IMR-90 (cell line): ENCODE results near the gene USP6NL. TPM values are rescaled to one million over a fixed set of nuclear protein-coding genes. Genes with fewer than 3 reads are reported as not detected.

ENCODE experiments used
- ATAC-seq: fragments of 200-7000 bp; cut with Tn5 transposase; 2 replicates; pipeline ENCODE4 v1.9.1; 2020; ENCODE audit warnings: low read depth, mild to moderate bottlenecking, moderate library complexity
- BruUV-seq: library from RNA; stranded (reverse); fragments of 400-500 nt; replicated peaks from 2 replicates; lab custom pipeline; 2021; lab: Mats Ljungman, UMichigan
- CTCF ChIA-PET: fragments of 300-600 bp; formaldehyde crosslinking; extraction: SDS; loops from one replicate; lab custom pipeline; 2021; ENCODE audit warnings: antibody characterized with exemption; lab: Yijun Ruan, JAX
- POLR2A ChIA-PET: fragments of 300-600 bp; sonication (Branson Sonifier 250); formaldehyde crosslinking; loops from one replicate; lab custom pipeline; 2022; ENCODE audit warnings: antibody characterized with exemption; ENCODE audit not compliant: unreplicated experiment; lab: Charles Lee
- DNase-seq: peaks from one replicate; pipeline ENCODE4 v3.0.0; 2013
- H2AFZ ChIP-seq: replicated peaks from 2 replicates; pipeline ENCODE3; 2013; ENCODE audit warnings: low read length, mild to moderate bottlenecking; ENCODE audit not compliant: poor library complexity
- H2AK5ac ChIP-seq: 2 replicates; pipeline ENCODE4 v1.6.1; 2013; ENCODE audit warnings: low read depth, low read length, inconsistent platforms
- H2AK9ac ChIP-seq: replicated peaks from 2 replicates; pipeline ENCODE3; 2013; ENCODE audit warnings: mild to moderate bottlenecking, low read depth, low read length, moderate library complexity; ENCODE audit not compliant: poor library complexity
- H2BK120ac ChIP-seq: 2 replicates; pipeline ENCODE4 v1.6.1; 2013; ENCODE audit warnings: low read depth, low read length, inconsistent platforms
- H2BK15ac ChIP-seq: 3 replicates; pipeline ENCODE4 v1.6.1; 2013; ENCODE audit warnings: low read depth, low read length, inconsistent platforms
- H2BK20ac ChIP-seq: 2 replicates; pipeline ENCODE4 v1.6.1; 2013; ENCODE audit warnings: low read depth, mild to moderate bottlenecking, inconsistent platforms, low read length, moderate library complexity
- H2BK5ac ChIP-seq: 2 replicates; pipeline ENCODE4 v1.6.1; 2013; ENCODE audit warnings: mild to moderate bottlenecking, low read depth, low read length, inconsistent platforms; ENCODE audit not compliant: poor library complexity, severe bottlenecking
- H3K14ac ChIP-seq: replicated peaks from 2 replicates; pipeline ENCODE4 v1.6.1; 2013; ENCODE audit warnings: low read depth, low read length, inconsistent platforms
- H3K18ac ChIP-seq: 2 replicates; pipeline ENCODE4 v1.6.1; 2013; ENCODE audit warnings: low read depth, low read length, control low read depth
- H3K23ac ChIP-seq: 2 replicates; pipeline ENCODE4 v1.6.1; 2013; ENCODE audit warnings: low read depth, low read length, inconsistent platforms
- H3K27ac ChIP-seq: 2 replicates; pipeline ENCODE4 v1.5.1; 2013; ENCODE audit warnings: mild to moderate bottlenecking, control low read depth, low read length; ENCODE audit not compliant: insufficient read depth
- H3K27me3 ChIP-seq: 2 replicates; pipeline ENCODE4 v1.6.1; 2013; ENCODE audit warnings: low read length; ENCODE audit not compliant: control insufficient read depth, insufficient read depth
- H3K36me3 ChIP-seq: 2 replicates; pipeline ENCODE4 v1.6.1; 2013; ENCODE audit warnings: low read length, mixed read lengths; ENCODE audit not compliant: control insufficient read depth, insufficient read depth
- H3K4ac ChIP-seq: 2 replicates; pipeline ENCODE4 v1.6.1; 2013; ENCODE audit warnings: low read depth, low read length, inconsistent platforms
- H3K4me1 ChIP-seq: 2 replicates; pipeline ENCODE4 v1.6.1; 2013; ENCODE audit warnings: low read length, mixed read lengths; ENCODE audit not compliant: control insufficient read depth, insufficient read depth
- H3K4me2 ChIP-seq: 2 replicates; pipeline ENCODE4 v1.6.1; 2013; ENCODE audit warnings: low read depth, mild to moderate bottlenecking, control low read depth, low read length, moderate library complexity
- H3K4me3 ChIP-seq: 2 replicates; pipeline ENCODE4 v1.5.1; 2013; ENCODE audit warnings: low read depth, mild to moderate bottlenecking, control low read depth, low read length, moderate library complexity; ENCODE audit not compliant: insufficient read depth
- H3K56ac ChIP-seq: 2 replicates; pipeline ENCODE4 v1.6.1; 2013; ENCODE audit warnings: low read length, inconsistent platforms; ENCODE audit not compliant: insufficient read depth; ENCODE audit errors: extremely low read depth
- H3K79me1 ChIP-seq, 2 experiments: 2 replicates each; pipeline ENCODE4 v1.6.1; 2013; ENCODE audit warnings: low read length in 2 of 2, inconsistent platforms in 1 of 2, low read depth in 1 of 2
- H3K9ac ChIP-seq: 2 replicates; pipeline ENCODE4 v1.6.1; 2013; ENCODE audit warnings: low read depth, low read length, control low read depth
- H3K9me1 ChIP-seq: 2 replicates; pipeline ENCODE4 v1.6.1; 2013; ENCODE audit warnings: low read length, inconsistent platforms; ENCODE audit not compliant: insufficient read depth
- H3K9me3 ChIP-seq: 2 replicates; pipeline ENCODE4 v1.6.1; 2013; ENCODE audit warnings: low read length; ENCODE audit not compliant: control insufficient read depth, insufficient read depth
- H4K20me1 ChIP-seq: 2 replicates; pipeline ENCODE4 v1.6.1; 2013; ENCODE audit warnings: low read length, inconsistent platforms; ENCODE audit not compliant: insufficient read depth
- H4K5ac ChIP-seq: 2 replicates; pipeline ENCODE4 v1.6.1; 2013; ENCODE audit warnings: mild to moderate bottlenecking, low read depth, low read length, control low read depth
- H4K8ac ChIP-seq, 2 experiments: 2 replicates each; pipeline ENCODE4 v1.6.1; 2013; ENCODE audit warnings: low read depth in 2 of 2, low read length in 2 of 2, control low read depth in 1 of 2, inconsistent platforms in 1 of 2
- H4K91ac ChIP-seq: 2 replicates; pipeline ENCODE4 v1.6.1; 2013; ENCODE audit warnings: low read depth, low read length, inconsistent platforms; ENCODE audit not compliant: insufficient read depth
- BHLHE40 ChIP-seq: fragments of 150-350 bp; IDR thresholded peaks from 2 replicates; pipeline ENCODE4 v1.6.1; 2016; ENCODE audit warnings: mild to moderate bottlenecking, low read depth, low read length
- CHD1 ChIP-seq: IDR thresholded peaks from 2 replicates; pipeline ENCODE4 v1.6.1; 2012; ENCODE audit warnings: low read depth, low read length, improper control_type of control experiment
- ELK1 ChIP-seq: fragments of 150-350 bp; IDR thresholded peaks from 2 replicates; pipeline ENCODE4 v1.6.1; 2016; ENCODE audit warnings: low read depth, mild to moderate bottlenecking, low read length, moderate library complexity, borderline replicate concordance
- WGBS, 2 experiments: methylation state at CpG; one replicate each; pipeline versions ENCODE4 v1.1.5 to v1.1.7; 2013; ENCODE audit warnings: missing lambda C conversion rate in 2 of 2; ENCODE audit not compliant: insufficient read length in 1 of 2; ENCODE audit errors: extremely low coverage in 2 of 2; 5-methylcytosine and 5-hydroxymethylcytosine counted together
- dilution Hi-C: fragments of 300-500 bp; cut with HindIII; formaldehyde crosslinking; loops from one replicate; pipeline ENCODE4 v1.14.3; 2018; ENCODE audit warnings: low sequenced_read_pairs; ENCODE audit not compliant: unreplicated experiment
- in situ Hi-C: fragments of 300-500 bp; cut with MboI; formaldehyde crosslinking; loops from 3 replicates; pipeline ENCODE4 v1.14.3; 2019; ENCODE audit warnings: low sequenced_read_pairs, inconsistent platforms, mixed read lengths
- intact Hi-C: fragments of 100-400 bp; cut with micrococcal nuclease; formaldehyde crosslinking; loops from 2 replicates; pipeline ENCODE4 v1.10.0; 2022
- polyA plus RNA-seq, 3 experiments: library from polyadenylated mRNA; depleted of rRNA; stranded (reverse); fragments of >200 nt; gene quantifications; 2 replicates each; pipeline ENCODE4 v1.2.3, GENCODE V29; 2012; ENCODE audit warnings: low replicate concordance in 1 of 3
- total RNA-seq: library from RNA; depleted of rRNA; stranded (reverse); fragments of >200 nt; gene quantifications from 2 replicates; pipeline ENCODE4 v1.2.3, GENCODE V29; 2012

USP6NL gene
- total and polyA plus RNA-seq, 2 of the 4 experiments (the other 2 are of a cell fraction): 7.8 to 9.1 TPM

GRCh38 chr10:11501600-11501999, 109.8 kb downstream of the USP6NL start:
- Histone ChIP-seq H3K79me1 (no peaks in the 10 kb centered on the region), H2BK5ac (no peak overlapping the region), H2BK15ac (no peak overlapping the region), H4K8ac (no peak overlapping the region), H2AK5ac (no peak overlapping the region), H3K23ac (no peak overlapping the region), H3K27ac (no peak overlapping the region), H3K56ac (no peak overlapping the region), H4K5ac (no peak overlapping the region), H2BK20ac (no peak overlapping the region), H3K14ac (no peak overlapping the region), H4K20me1 (no peaks in the 10 kb centered on the region), H3K36me3 (peaks cover 3% of the 10 kb centered on the region; the same call in 1 of the 2 replicates), H3K9ac (no peak overlapping the region), H3K4ac (no peak overlapping the region), H3K4me1 (no peaks in the 10 kb centered on the region), H3K9me3 (no peaks in the 10 kb centered on the region), H2AK9ac (no peak overlapping the region), H3K4me2 (no peak overlapping the region), H3K27me3 (no peaks in the 10 kb centered on the region), H4K91ac (no peak overlapping the region), H3K9me1 (no peaks in the 10 kb centered on the region; the same call in 1 of the 2 replicates), H3K18ac (no peak overlapping the region), H2AFZ (no peak overlapping the region), H2BK120ac (no peak overlapping the region), H3K4me3 (no peak overlapping the region)
- dilution Hi-C loops (no loop called here), in situ Hi-C loops (no loop called here), intact Hi-C loops (no loop called here)
- TF ChIP-seq ELK1 (no peak), BHLHE40 (no peak), CHD1 (no peak)
- WGBS, 2 experiments: no CpG with 5 or more reads among the region's 3 CpGs
- BruUV-seq: no TSS peak
- DNase-seq (no peak), ATAC-seq (no peak)
- ChIA-PET CTCF (no interaction called here), POLR2A (no interaction called here)
